H1 (cell line): ENCODE results near the gene ANO6. TPM values are rescaled to one million over a fixed set of nuclear protein-coding genes. Genes with fewer than 3 reads are reported as not detected.

Experiments
- CTCF ChIA-PET: fragments of 300-600 bp; sonication (Branson Sonifier 250); formaldehyde crosslinking; loops from one replicate; lab custom pipeline; 2021; ENCODE audit not compliant: partially characterized antibody; lab: Charles Lee
- POLR2A ChIA-PET: fragments of 300-600 bp; sonication (Branson Sonifier 250); formaldehyde crosslinking; loops from one replicate; lab custom pipeline; 2021; ENCODE audit warnings: inconsistent platforms; ENCODE audit not compliant: partially characterized antibody; lab: Charles Lee
- DNase-seq, 2 experiments: peaks; one replicate each; pipeline versions ENCODE4 v3.0.0 to v3.0.0-alpha.2; 2010 to 2022; ENCODE audit warnings: low spot score in 2 of 2, low read depth in 1 of 2, mixed read lengths in 1 of 2
- FAIRE-seq: peaks from 2 replicates; lab custom pipeline; 2011; peaks lifted over from hg19 to GRCh38; lab: Jason Lieb, UNC
- H2AFZ ChIP-seq: 2 replicates; pipeline ENCODE4 v1.8.1; 2012; ENCODE audit warnings: low read length, inconsistent platforms
- H2AK5ac ChIP-seq: 2 replicates; pipeline ENCODE4 v1.6.1; 2013; ENCODE audit warnings: low read depth, low read length
- H2BK120ac ChIP-seq: replicated peaks from 2 replicates; pipeline ENCODE3; 2013; ENCODE audit warnings: low read depth, low read length, inconsistent platforms
- H2BK12ac ChIP-seq: 2 replicates; pipeline ENCODE4 v1.6.1; 2013; ENCODE audit warnings: low read depth, low read length
- H2BK15ac ChIP-seq: 2 replicates; pipeline ENCODE4 v1.6.1; 2013; ENCODE audit warnings: low read length
- H2BK20ac ChIP-seq: 2 replicates; pipeline ENCODE4 v1.6.1; 2013; ENCODE audit warnings: low read length
- H2BK5ac ChIP-seq: 2 replicates; pipeline ENCODE4 v1.6.1; 2013; ENCODE audit warnings: low read depth, low read length
- H3K14ac ChIP-seq: 2 replicates; pipeline ENCODE4 v1.6.1; 2013; ENCODE audit warnings: inconsistent platforms; ENCODE audit not compliant: insufficient read length
- H3K18ac ChIP-seq: 2 replicates; pipeline ENCODE4 v1.6.1; 2013; ENCODE audit warnings: low read length; ENCODE audit errors: extremely low read depth
- H3K23ac ChIP-seq: 2 replicates; pipeline ENCODE4 v1.6.1; 2013; ENCODE audit warnings: inconsistent platforms; ENCODE audit not compliant: insufficient read length
- H3K23me2 ChIP-seq: 2 replicates; pipeline ENCODE4 v1.6.1; 2013; ENCODE audit warnings: low read depth, low read length
- H3K27ac ChIP-seq: 2 replicates; pipeline ENCODE4 v1.6.1; 2011; ENCODE audit warnings: low read depth, low read length, inconsistent platforms
- H3K27me3 ChIP-seq, 4 experiments: replicated peaks in 1 of 4; 1 replicate in 1 of 4; 2 replicates in 3 of 4; pipeline versions ENCODE4 v1.6.1 to v1.8.1; 2011 to 2013; ENCODE audit warnings: low read length in 3 of 4, mild to moderate bottlenecking in 3 of 4, inconsistent platforms in 2 of 4, mixed read lengths in 2 of 4, moderate library complexity in 1 of 4; ENCODE audit not compliant: control insufficient read depth in 3 of 4, insufficient read depth in 3 of 4; ENCODE audit errors: extremely low read depth in 1 of 4
- H3K36me3 ChIP-seq, 4 experiments: 2 replicates each; pipeline versions ENCODE4 v1.6.1 to v1.8.1; 2011 to 2013; ENCODE audit warnings: mild to moderate bottlenecking in 4 of 4, low read length in 3 of 4, moderate library complexity in 2 of 4, control low read depth in 1 of 4, inconsistent platforms in 1 of 4; ENCODE audit not compliant: insufficient read depth in 4 of 4, control insufficient read depth in 2 of 4
- H3K4ac ChIP-seq: replicated peaks from 2 replicates; pipeline ENCODE3; 2013; ENCODE audit warnings: low read length, low read depth, mixed read lengths, inconsistent platforms; ENCODE audit not compliant: insufficient read length
- H3K4me1 ChIP-seq, 4 experiments: replicated peaks in 1 of 4; 1 replicate in 1 of 4; 2 replicates in 3 of 4; pipeline versions ENCODE4 v1.6.1 to v1.8.1; 2011 to 2013; ENCODE audit warnings: low read length in 3 of 4, inconsistent platforms in 2 of 4, mixed read lengths in 1 of 4; ENCODE audit not compliant: insufficient read depth in 4 of 4, control insufficient read depth in 3 of 4
- H3K4me2 ChIP-seq, 2 experiments: 2 replicates each; pipeline versions ENCODE4 v1.6.1 to v1.8.1; 2011 to 2013; ENCODE audit warnings: low read depth in 2 of 2, low read length in 2 of 2, control low read depth in 1 of 2, inconsistent platforms in 1 of 2, mild to moderate bottlenecking in 1 of 2; ENCODE audit not compliant: insufficient read depth in 1 of 2
- H3K4me3 ChIP-seq, 4 experiments: fragments of 200-600, 300-600 bp in 1 of 4; sonication (generic), shearing (Covaris generic), sonication (Bioruptor Twin) in 1 of 4; 2 replicates each; pipeline versions ENCODE4 v1.5.1 to v1.8.1; 2011 to 2016; ENCODE audit warnings: low read length in 4 of 4, low read depth in 3 of 4, control low read depth in 2 of 4, inconsistent platforms in 2 of 4, mild to moderate bottlenecking in 2 of 4, mixed read lengths in 1 of 4, moderate library complexity in 1 of 4; ENCODE audit not compliant: insufficient read depth in 2 of 4; ENCODE audit errors: extremely low read depth in 1 of 4
- H3K56ac ChIP-seq: replicated peaks from 2 replicates; pipeline ENCODE3; 2013; ENCODE audit warnings: low read depth, mild to moderate bottlenecking, mixed read lengths, low read length, inconsistent platforms; ENCODE audit not compliant: insufficient read length
- H3K79me1 ChIP-seq: 2 replicates; pipeline ENCODE4 v1.6.1; 2013; ENCODE audit warnings: low read depth, low read length, control low read depth
- H3K79me2 ChIP-seq, 2 experiments: 2 replicates each; pipeline versions ENCODE4 v1.6.1 to v1.8.1; 2012 to 2013; ENCODE audit warnings: low read length in 2 of 2, mild to moderate bottlenecking in 2 of 2, inconsistent platforms in 1 of 2; ENCODE audit not compliant: insufficient read depth in 2 of 2, control insufficient read depth in 1 of 2
- H3K9ac ChIP-seq, 4 experiments: replicated peaks in 1 of 4; 1 replicate in 1 of 4; 2 replicates in 3 of 4; pipeline versions ENCODE4 v1.6.1 to v1.8.1; 2011 to 2013; ENCODE audit warnings: low read depth in 3 of 4, low read length in 3 of 4, control low read depth in 2 of 4, mild to moderate bottlenecking in 2 of 4, moderate library complexity in 2 of 4, inconsistent platforms in 1 of 4; ENCODE audit errors: extremely low read depth in 1 of 4
- H3K9me3 ChIP-seq, 2 experiments: 2 replicates each; pipeline versions ENCODE4 v1.6.1 to v1.8.1; 2012 to 2013; ENCODE audit warnings: mild to moderate bottlenecking in 2 of 2, moderate library complexity in 2 of 2, control low read depth in 1 of 2, inconsistent platforms in 1 of 2, low read depth in 1 of 2, low read length in 1 of 2, mixed read lengths in 1 of 2; ENCODE audit not compliant: insufficient read depth in 2 of 2
- H4K20me1 ChIP-seq, 2 experiments: replicated peaks in 1 of 2; 2 replicates each; pipeline versions ENCODE3 to v1.8.1; 2011 to 2013; ENCODE audit warnings: inconsistent platforms in 2 of 2, low read length in 2 of 2, mild to moderate bottlenecking in 1 of 2; ENCODE audit not compliant: insufficient read depth in 2 of 2, control insufficient read depth in 1 of 2
- H4K5ac ChIP-seq: 2 replicates; pipeline ENCODE4 v1.6.1; 2013; ENCODE audit warnings: low read length, low read depth, mixed read lengths, inconsistent platforms; ENCODE audit not compliant: insufficient read length
- H4K8ac ChIP-seq: 2 replicates; pipeline ENCODE4 v1.8.0; 2013; ENCODE audit warnings: mild to moderate bottlenecking, moderate library complexity, low read length, inconsistent platforms; ENCODE audit not compliant: insufficient read depth; ENCODE audit errors: extremely low read depth
- H4K91ac ChIP-seq: replicated peaks from 2 replicates; pipeline ENCODE3; 2013; ENCODE audit warnings: low read length, mixed read lengths, inconsistent platforms; ENCODE audit not compliant: insufficient read length
- BCL11A ChIP-seq, 2 experiments: IDR thresholded peaks; one replicate each; pipeline ENCODE4 v1.6.1; 2011; ENCODE audit warnings: low read depth in 2 of 2, low read length in 2 of 2, mild to moderate bottlenecking in 2 of 2
- CREB1 ChIP-seq: IDR thresholded peaks from 2 replicates; pipeline ENCODE4 v1.6.1; 2012; ENCODE audit warnings: inconsistent platforms
- EGR1 ChIP-seq: IDR thresholded peaks from 2 replicates; pipeline ENCODE4 v1.6.1; 2011; ENCODE audit warnings: low read depth, low read length, borderline replicate concordance
- FOSL1 ChIP-seq: IDR thresholded peaks from 2 replicates; pipeline ENCODE4 v1.6.1; 2011; ENCODE audit warnings: mild to moderate bottlenecking, low read depth, low read length, moderate library complexity; ENCODE audit not compliant: insufficient read depth
- HDAC6 ChIP-seq: IDR thresholded peaks from one replicate; pipeline ENCODE4 v1.7.1; 2012; ENCODE audit warnings: low read depth, mild to moderate bottlenecking, inconsistent platforms, low read length, moderate library complexity
- KDM1A ChIP-seq: fragments of 200-600, 300-600 bp; sonication (generic); IDR thresholded peaks from 2 replicates; pipeline ENCODE4 v1.7.1; 2016; ENCODE audit warnings: mild to moderate bottlenecking, low read length, borderline replicate concordance
- NANOG ChIP-seq: IDR thresholded peaks from 2 replicates; pipeline ENCODE4 v1.6.1; 2011; ENCODE audit warnings: low read length, low read depth, mild to moderate bottlenecking, inconsistent platforms; ENCODE audit not compliant: insufficient read depth, poor library complexity, severe bottlenecking
- WGBS, 2 experiments: shearing (Covaris generic) in 1 of 2; methylation state at CpG; one replicate each; pipeline versions ENCODE4 v1.1.6 to v1.1.7; 2013 to 2015; ENCODE audit warnings: low lambda C conversion rate in 2 of 2, mixed read lengths in 2 of 2, inconsistent platforms in 1 of 2, low coverage in 1 of 2, missing lambda C conversion rate in 1 of 2; ENCODE audit not compliant: insufficient replicate concordance in 2 of 2, insufficient coverage in 1 of 2, insufficient read length in 1 of 2; ENCODE audit errors: extremely low coverage in 1 of 2, missing lambda C conversion rate in 1 of 2; 5-methylcytosine and 5-hydroxymethylcytosine counted together
- polyA plus RNA-seq, 7 experiments: library from polyadenylated mRNA; depleted of rRNA in 3 of 7; stranded (reverse) in 5 of 7; unstranded in 2 of 7; fragments of >200 nt in 5 of 7; fragments of 200-250 nt in 2 of 7; gene quantifications; 1 replicate in 5 of 7; 2 replicates in 1 of 7; 4 replicates in 1 of 7; pipeline versions ENCODE4 v1.2.1 to v1.2.3, GENCODE V29; 2011 to 2013; ENCODE audit warnings: missing spikeins in 2 of 7, mixed read lengths in 2 of 7
- total RNA-seq: library from RNA; stranded (reverse); fragmentation: NEBNext Ultra II Directional; extraction: Animal tissue kit (Norgen Biotek cat#: 25700); gene quantifications from 2 replicates; pipeline ENCODE4 v1.2.1, GENCODE V29; 2021

ANO6 gene
- total and polyA plus RNA-seq, 2 of the 8 experiments (the other 6 are each of a cell fraction or from before 2014, with no cell fraction given) = 15.1 to 39.7 TPM

- no peak for TF ChIP-seq EGR1
- no peak for TF ChIP-seq NANOG
- TF ChIP-seq KDM1A = no peak
- no peak for TF ChIP-seq BCL11A (IDR thresholded peaks at IDR 0.05; ENCODE audit: low read depth in 2 of 2, low read length in 2 of 2)
- TF ChIP-seq HDAC6 = no peak
- TF ChIP-seq CREB1 = no peak
- no peak for TF ChIP-seq FOSL1
- TF ChIP-seq, all 59 proteins: peak for 0
- CTCF ChIA-PET = interaction anchor here (1.1 kb wide), 1 partner anchor 19 kb away, joined by 3 read pairs; no protein-coding TSS in a partner anchor
- Histone ChIP-seq H4K8ac (no peak overlapping the region), H3K79me2 (no peaks in the 10 kb centered on the region), H3K79me1 (no peaks in the 10 kb centered on the region), H3K23me2 (no peaks in the 10 kb centered on the region), H2AK5ac (no peak overlapping the region), H2AFZ (no peak overlapping the region), H3K14ac (no peak overlapping the region), H3K36me3 (no peaks in the 10 kb centered on the region), H3K9ac (no peak overlapping the region), H3K23ac (no peak overlapping the region), H3K56ac (no peak overlapping the region), H3K9me3 (peaks cover 10 to 12% of the 10 kb centered on the region in 2 experiments; a peak in 2 of 4 replicates), H3K4me3 (no peak overlapping the region), H2BK120ac (no peak overlapping the region), H3K4me2 (no peak overlapping the region), H3K18ac (no peak overlapping the region), H4K20me1 (no peaks in the 10 kb centered on the region), H2BK12ac (no peak overlapping the region), H2BK5ac (no peak overlapping the region), H2BK15ac (no peak overlapping the region), H3K4me1 (no peaks in the 10 kb centered on the region), H4K91ac (no peak overlapping the region), H3K27ac (no peak overlapping the region), H4K5ac (no peak overlapping the region), H3K27me3 (no peaks in the 10 kb centered on the region), H2BK20ac (no peak overlapping the region), H3K4ac (no peak overlapping the region)
- 100% methylated on average over 1 of the region's 1 CpG; no CpG with 5 or more reads in 1 of the 2 experiments for WGBS, 2 experiments
- FAIRE-seq (no peak), DNase-seq (no peak)
- POLR2A ChIA-PET = interaction anchor here (1.0 kb wide), 1 partner anchor 22 kb away, joined by 3 read pairs; no protein-coding TSS in a partner anchor
These were observed 230.1 kb downstream of the ANO6 start for GRCh38 chr12:45446013-45446412.
